ENCODE measurements around the gene PIP4K2C. TPM values are rescaled to one million over a fixed set of nuclear protein-coding genes. Genes with fewer than 3 reads are reported as not detected.

Gene PIP4K2C
- total and polyA plus RNA-seq, 8 donors, result 17.0 to 44.1 (median 21.8) TPM

DNA sequence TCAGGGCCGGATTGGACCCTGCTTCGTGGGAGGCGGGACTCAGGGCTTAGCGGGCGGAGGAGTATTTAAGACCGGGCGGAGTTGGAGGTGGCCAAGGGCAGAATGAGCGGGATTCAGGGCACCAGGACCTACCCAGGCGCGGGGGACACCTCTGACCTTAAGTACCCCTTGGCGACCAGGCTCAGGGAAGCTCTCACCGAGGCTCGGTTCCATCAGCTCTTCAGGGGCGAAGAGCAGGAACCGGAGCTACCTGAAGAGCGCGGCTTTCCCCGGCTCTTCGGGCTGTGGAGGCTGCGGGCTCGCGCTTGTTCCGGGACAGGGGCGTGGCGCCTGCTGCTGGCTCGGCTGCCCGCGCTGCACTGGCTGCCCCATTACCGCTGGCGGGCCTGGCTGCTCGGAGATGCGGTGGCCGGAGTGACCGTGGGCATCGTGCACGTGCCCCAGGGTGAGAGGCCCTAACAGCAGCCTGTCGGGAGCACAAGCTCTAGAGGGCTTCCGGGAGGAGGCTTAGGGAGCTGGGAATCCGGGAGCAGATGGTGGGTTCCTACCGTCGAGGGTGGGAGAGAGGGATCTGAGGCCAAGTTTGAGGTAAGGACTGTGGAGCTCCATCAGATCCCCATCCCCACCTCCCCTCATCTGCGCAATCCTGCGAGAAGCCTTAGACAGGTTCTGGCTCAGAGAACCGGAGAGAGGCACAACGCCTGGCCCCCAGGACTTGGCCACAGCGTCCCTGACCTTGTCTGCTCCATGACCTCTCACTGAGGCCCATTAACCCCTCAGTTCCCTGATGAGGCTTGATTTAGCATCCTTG, 28.6 kb downstream of the PIP4K2C start:
- intact Hi-C loops (cut with DNase I), result no loop called here
- ATAC-seq, result peak; percentile 66

DNA sequence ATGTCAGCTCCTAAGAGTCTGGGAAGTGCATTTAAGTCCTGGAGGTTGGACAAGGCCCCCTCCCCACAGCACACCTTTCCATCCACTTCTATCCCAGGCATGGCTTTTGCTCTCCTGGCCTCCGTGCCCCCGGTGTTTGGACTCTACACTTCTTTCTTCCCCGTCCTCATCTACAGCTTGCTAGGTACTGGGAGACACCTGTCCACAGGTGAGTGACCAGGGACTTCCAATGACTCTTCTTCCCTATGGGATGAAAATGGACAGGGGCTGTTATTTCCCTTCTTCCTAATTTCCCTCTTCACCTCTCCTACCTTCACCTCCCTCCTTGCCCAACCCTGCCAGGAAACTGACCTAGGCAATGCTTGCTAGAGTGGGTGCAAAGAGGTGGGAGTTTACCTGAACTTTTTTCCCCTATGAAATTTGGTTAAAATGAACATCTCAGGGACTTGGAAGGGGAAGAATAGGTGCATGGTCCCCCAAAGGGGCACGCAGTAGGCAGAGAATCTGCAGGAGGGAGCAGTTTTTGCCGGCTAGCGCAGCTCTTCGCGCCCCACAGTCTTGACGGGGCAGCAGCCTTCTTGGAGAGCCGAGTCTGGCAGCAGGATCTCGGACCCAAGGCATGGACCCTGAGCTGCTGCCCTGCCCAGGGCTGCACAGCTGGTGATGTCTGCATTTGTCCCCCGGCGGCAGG, 29.4 kb downstream of the PIP4K2C start:
- no peak overlapping the region for H3K27ac ChIP-seq
- no peaks in the 10 kb centered on the region for H3K9me3 ChIP-seq
- TF ChIP-seq, protein P1, sequence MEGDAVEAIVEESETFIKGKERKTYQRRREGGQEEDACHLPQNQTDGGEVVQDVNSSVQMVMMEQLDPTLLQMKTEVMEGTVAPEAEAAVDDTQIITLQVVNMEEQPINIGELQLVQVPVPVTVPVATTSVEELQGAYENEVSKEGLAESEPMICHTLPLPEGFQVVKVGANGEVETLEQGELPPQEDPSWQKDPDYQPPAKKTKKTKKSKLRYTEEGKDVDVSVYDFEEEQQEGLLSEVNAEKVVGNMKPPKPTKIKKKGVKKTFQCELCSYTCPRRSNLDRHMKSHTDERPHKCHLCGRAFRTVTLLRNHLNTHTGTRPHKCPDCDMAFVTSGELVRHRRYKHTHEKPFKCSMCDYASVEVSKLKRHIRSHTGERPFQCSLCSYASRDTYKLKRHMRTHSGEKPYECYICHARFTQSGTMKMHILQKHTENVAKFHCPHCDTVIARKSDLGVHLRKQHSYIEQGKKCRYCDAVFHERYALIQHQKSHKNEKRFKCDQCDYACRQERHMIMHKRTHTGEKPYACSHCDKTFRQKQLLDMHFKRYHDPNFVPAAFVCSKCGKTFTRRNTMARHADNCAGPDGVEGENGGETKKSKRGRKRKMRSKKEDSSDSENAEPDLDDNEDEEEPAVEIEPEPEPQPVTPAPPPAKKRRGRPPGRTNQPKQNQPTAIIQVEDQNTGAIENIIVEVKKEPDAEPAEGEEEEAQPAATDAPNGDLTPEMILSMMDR (IDR thresholded peaks at IDR 0.05), result no peak
- H3K36me3 ChIP-seq, result no peaks in the 10 kb centered on the region
- peaks cover 7 to 29% of the 10 kb centered on the region in 2 donors for H3K4me1 ChIP-seq
- ATAC-seq (no peak), DNase-seq (no peak)
- no peak overlapping the region for H3K4me3 ChIP-seq
- H3K27me3 ChIP-seq, result peaks cover 43 to 100% of the 10 kb centered on the region in 2 donors
- intact Hi-C loops (cut with DNase I), result no loop called here

More for the DNA sequence above, 28.6 kb downstream of the PIP4K2C start:
- Histone ChIP-seq H3K27me3 (peaks cover 36 to 100% of the 10 kb centered on the region in 2 donors), H3K4me1 (peaks cover 7 to 29% of the 10 kb centered on the region in 2 donors), H3K27ac (no peak overlapping the region), H3K9me3 (no peaks in the 10 kb centered on the region), H3K4me3 (no peak overlapping the region), H3K36me3 (no peaks in the 10 kb centered on the region)
- peak in 1 of 4 donors; percentile 83 for DNase-seq
- TF ChIP-seq, protein P1 (IDR thresholded peaks at IDR 0.05), result no peak

DNA sequence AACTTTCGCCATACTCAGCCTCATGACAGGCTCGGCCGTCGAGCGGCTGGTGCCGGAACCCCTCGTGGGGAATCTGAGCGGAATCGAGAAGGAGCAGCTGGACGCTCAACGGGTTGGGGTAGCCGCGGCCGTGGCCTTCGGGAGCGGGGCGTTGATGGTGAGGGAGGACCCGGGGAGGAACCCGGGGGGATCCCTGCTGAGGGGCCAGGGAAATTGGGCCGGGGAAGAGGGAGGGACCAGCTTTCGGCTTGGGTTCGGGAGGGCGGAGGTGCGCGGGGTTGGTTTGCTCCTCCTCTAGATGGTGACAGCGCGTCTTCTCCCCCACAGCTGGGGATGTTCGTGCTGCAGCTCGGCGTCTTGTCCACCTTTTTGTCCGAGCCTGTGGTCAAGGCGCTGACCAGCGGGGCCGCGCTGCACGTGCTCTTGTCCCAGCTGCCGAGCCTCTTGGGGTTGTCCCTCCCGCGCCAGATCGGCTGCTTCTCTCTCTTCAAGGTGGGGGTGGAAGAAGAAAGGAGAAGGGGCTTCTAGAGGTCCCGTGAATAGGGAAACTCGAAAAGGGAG, 30.0 kb downstream of the PIP4K2C start:
- Histone ChIP-seq H3K9me3 (no peaks in the 10 kb centered on the region), H3K27me3 (peaks cover 48 to 100% of the 10 kb centered on the region in 2 donors), H3K4me1 (peaks cover 7 to 29% of the 10 kb centered on the region in 2 donors), H3K4me3 (peak overlapping the region in 1 of 2 donors; percentile 33), H3K27ac (no peak overlapping the region), H3K36me3 (no peaks in the 10 kb centered on the region)
- TF ChIP-seq, protein P1 (IDR thresholded peaks at IDR 0.05), result no peak
- ATAC-seq (peak; percentile 15), DNase-seq (peak in 1 of 4 donors; percentile 85)
- intact Hi-C loops (cut with DNase I), result no loop called here

DNA sequence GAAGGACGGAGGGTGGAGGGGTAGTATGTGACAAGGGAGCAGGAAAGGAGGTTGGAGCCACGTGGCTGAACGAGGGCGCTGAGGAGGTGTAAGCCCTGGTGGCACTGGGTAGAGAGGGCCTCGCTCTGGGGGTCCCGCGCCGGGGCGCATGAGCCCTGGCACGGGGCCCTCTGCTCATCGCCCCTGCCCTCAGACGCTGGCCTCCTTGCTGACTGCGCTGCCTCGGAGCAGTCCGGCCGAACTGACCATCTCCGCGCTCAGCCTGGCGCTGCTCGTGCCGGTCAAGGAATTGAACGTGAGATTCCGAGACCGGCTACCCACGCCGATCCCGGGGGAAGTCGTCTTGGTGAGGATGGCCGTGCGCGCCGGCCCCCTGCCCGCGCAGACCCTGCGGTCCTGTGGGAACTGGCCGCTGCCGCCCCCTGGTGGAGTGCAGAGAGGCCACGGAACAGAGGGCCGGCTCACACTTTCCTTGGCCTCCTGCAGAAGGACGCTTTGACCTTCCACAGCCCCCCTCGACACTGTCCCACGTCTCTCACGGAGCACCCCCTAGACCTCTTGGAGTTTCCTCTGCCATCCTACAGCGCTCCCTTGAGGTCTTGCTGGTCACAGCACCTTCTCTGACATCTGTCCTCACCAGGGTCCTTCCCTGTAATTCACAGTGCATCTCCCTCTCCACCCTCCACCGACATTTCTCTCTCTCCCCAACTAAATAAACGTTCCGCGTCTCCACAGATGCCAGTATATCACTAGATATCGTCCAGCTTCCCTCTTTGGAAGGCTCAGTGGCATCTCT, 30.7 kb downstream of the PIP4K2C start:
- Histone ChIP-seq H3K27ac (no peak overlapping the region), H3K27me3 (peaks cover 54 to 100% of the 10 kb centered on the region in 2 donors), H3K4me3 (peak overlapping the region; percentile 25 to 33), H3K36me3 (no peaks in the 10 kb centered on the region), H3K4me1 (peaks cover 7 to 29% of the 10 kb centered on the region in 2 donors), H3K9me3 (no peaks in the 10 kb centered on the region)
- ATAC-seq, result peak; percentile 87
- intact Hi-C loops (cut with DNase I), result loop anchor here in 1 of 2 donors (2.0 kb wide), 1 partner anchor 39 kb away; no protein-coding TSS in a partner anchor
- DNase-seq, result peak in 3 of 4 donors; percentile 59 to 91 (median 74)
- TF ChIP-seq, protein P1 (IDR thresholded peaks at IDR 0.05), result peak; percentile 83 to 91
